HL-60 (cell line): ENCODE results near the gene CERS6.

Experiments used
- DNase-seq, 2 experiments: peaks; one replicate each; pipeline ENCODE4 v3.0.0-alpha.2; 2010 to 2020; ENCODE audit warnings: low read depth in 1 of 2, low spot score in 1 of 2
- H3K27ac ChIP-seq: fragments of 250-450 bp; sonication (Bioruptor Pico); replicated peaks from 2 replicates; pipeline ENCODE4 v1.5.1; 2020; ENCODE audit warnings: mild to moderate bottlenecking, moderate library complexity
- H3K27me3 ChIP-seq: fragments of 250-450 bp; sonication (Bioruptor Pico); 2 replicates; pipeline ENCODE4 v1.5.1; 2021; ENCODE audit warnings: mild to moderate bottlenecking, moderate library complexity; ENCODE audit not compliant: insufficient read depth, poor library complexity, severe bottlenecking
- H3K4me3 ChIP-seq: replicated peaks from 2 replicates; pipeline ENCODE4 v1.5.1; 2011; ENCODE audit warnings: mild to moderate bottlenecking, control low read depth, low read length; ENCODE audit not compliant: insufficient read depth
- CTCF ChIP-seq: IDR thresholded peaks from one replicate; pipeline ENCODE4 v1.5.1; 2011; ENCODE audit warnings: low read length, control low read depth, inconsistent platforms; ENCODE audit not compliant: insufficient read depth
- GABPA ChIP-seq: IDR thresholded peaks from 2 replicates; pipeline ENCODE4 v1.6.1; 2012; ENCODE audit warnings: low read depth
- POLR2AphosphoS5 ChIP-seq: IDR thresholded peaks from 2 replicates; pipeline ENCODE4 v1.6.1; 2012; ENCODE audit warnings: low read depth
- SPI1 ChIP-seq: IDR thresholded peaks from 2 replicates; pipeline ENCODE4 v1.6.1; 2012; ENCODE audit warnings: low read depth, mild to moderate bottlenecking, borderline replicate concordance
- TF ChIP-seq, protein P1 (sequence below): IDR thresholded peaks from 2 replicates; pipeline ENCODE4 v1.6.1; 2012; ENCODE audit warnings: low read depth; ENCODE audit not compliant: insufficient replicate concordance

Gene CERS6

DNA sequence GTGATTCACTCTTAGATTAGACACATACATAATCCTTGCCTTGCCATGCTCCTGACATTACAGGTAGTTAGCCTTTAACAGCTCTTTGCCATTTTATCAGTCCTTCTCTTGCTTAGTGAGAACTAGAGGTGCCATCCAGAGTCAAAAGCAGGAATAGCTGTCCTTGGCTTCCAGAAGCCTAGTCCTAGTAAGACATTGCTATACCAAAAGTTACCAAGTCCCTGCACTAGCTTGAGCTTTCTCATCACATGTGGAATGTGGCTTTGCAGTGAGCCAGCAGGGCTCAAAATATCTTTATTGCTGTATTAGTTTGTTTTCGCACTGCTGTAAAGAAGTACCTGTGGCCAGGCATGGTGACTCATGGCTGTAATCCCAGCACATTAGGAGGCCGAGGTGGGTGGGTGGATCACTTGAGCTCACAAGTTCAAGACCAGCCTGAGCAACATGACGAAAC lies 241.6 kb downstream of the CERS6 start:
- Histone ChIP-seq H3K27ac (no peak overlapping the region), H3K27me3 (no peaks in the 10 kb centered on the region), H3K4me3 (no peak overlapping the region)
- no peak for DNase-seq
- no peak for TF ChIP-seq SPI1
- no peak for TF ChIP-seq POLR2AphosphoS5
- no peak for TF ChIP-seq GABPA
- TF ChIP-seq, protein P1, sequence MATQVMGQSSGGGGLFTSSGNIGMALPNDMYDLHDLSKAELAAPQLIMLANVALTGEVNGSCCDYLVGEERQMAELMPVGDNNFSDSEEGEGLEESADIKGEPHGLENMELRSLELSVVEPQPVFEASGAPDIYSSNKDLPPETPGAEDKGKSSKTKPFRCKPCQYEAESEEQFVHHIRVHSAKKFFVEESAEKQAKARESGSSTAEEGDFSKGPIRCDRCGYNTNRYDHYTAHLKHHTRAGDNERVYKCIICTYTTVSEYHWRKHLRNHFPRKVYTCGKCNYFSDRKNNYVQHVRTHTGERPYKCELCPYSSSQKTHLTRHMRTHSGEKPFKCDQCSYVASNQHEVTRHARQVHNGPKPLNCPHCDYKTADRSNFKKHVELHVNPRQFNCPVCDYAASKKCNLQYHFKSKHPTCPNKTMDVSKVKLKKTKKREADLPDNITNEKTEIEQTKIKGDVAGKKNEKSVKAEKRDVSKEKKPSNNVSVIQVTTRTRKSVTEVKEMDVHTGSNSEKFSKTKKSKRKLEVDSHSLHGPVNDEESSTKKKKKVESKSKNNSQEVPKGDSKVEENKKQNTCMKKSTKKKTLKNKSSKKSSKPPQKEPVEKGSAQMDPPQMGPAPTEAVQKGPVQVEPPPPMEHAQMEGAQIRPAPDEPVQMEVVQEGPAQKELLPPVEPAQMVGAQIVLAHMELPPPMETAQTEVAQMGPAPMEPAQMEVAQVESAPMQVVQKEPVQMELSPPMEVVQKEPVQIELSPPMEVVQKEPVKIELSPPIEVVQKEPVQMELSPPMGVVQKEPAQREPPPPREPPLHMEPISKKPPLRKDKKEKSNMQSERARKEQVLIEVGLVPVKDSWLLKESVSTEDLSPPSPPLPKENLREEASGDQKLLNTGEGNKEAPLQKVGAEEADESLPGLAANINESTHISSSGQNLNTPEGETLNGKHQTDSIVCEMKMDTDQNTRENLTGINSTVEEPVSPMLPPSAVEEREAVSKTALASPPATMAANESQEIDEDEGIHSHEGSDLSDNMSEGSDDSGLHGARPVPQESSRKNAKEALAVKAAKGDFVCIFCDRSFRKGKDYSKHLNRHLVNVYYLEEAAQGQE: no peak
- TF ChIP-seq CTCF: no peak

- TF ChIP-seq GABPA (no peak), CTCF (no peak), SPI1 (no peak), POLR2AphosphoS5 (no peak)
- TF ChIP-seq, protein P1: no peak
- Histone ChIP-seq H3K27me3 (no peaks in the 10 kb centered on the region), H3K27ac (no peak overlapping the region), H3K4me3 (no peak overlapping the region)
- no peak for DNase-seq
Observed at GRCh38 chr2:168698969-168699368, 242.9 kb downstream of the CERS6 start.

DNA sequence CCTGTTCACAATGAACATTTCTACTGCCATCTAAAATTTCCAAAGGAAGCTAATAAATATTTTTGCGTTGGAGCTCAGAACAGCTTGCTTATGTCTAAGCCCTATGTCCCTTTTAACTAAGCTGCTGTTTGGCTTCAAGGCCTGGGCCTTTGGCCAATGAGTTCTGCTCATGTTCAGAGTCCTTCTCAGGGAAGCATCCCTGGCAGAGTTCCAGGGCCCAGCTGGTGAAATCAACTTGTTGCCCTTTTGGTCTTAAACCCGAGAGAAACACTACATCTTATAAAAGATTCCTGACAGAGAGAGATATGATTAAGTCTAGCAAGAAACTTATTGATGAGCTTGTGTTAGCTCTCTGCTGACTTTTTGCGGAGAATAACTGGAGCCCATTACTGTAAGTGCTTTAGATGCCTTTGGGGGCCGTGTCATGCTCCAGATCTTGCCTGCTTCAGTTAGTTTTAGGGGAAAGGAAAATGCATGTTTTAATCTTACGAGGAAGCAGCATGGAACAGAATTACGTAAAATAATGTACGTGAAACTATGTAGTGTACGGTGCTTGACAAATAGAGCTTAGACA lies 243.9 kb downstream of the CERS6 start:
- no peak for DNase-seq
- no peak overlapping the region for H3K27ac ChIP-seq
- H3K27me3 ChIP-seq: no peaks in the 10 kb centered on the region
- TF ChIP-seq, protein P1: no peak
- TF ChIP-seq POLR2AphosphoS5: no peak
- no peak for TF ChIP-seq GABPA
- no peak for TF ChIP-seq SPI1
- no peak for TF ChIP-seq CTCF
- no peak overlapping the region for H3K4me3 ChIP-seq
